NT2/D1 (cell line): ENCODE results near the gene ADK.

ENCODE experiments used
- SUZ12 ChIP-seq: IDR thresholded peaks from 2 replicates; pipeline ENCODE4 v1.6.1; 2011; ENCODE audit not compliant: insufficient read length, insufficient read depth; ENCODE audit errors: extremely low read depth
- YY1 ChIP-seq: IDR thresholded peaks from 2 replicates; pipeline ENCODE4 v1.6.1; 2011; ENCODE audit not compliant: insufficient read length, insufficient read depth
- ZNF274 ChIP-seq: IDR thresholded peaks from 2 replicates; pipeline ENCODE4 v1.6.1; 2011; ENCODE audit warnings: mild to moderate bottlenecking, low read depth, low read length

DNA sequence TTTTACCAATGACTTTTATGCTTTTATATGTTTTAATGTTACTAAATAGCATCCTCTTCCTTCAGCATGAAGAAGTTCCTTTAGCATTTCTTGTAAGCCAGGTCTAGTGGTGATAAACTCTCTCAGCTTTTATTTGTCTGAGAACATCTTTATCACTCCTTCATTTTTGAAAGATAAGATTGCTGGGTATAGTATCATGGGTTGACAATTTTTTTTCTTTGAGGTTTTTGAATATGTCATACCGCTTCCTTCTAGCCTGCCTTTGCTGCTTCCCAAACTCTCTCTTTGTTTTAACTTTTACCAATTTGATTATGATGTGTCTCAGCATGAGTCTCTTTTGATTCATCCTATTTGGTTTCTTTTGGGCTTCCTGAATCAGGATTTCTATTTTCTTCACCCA, 567.2 kb downstream of the ADK start:
- TF ChIP-seq YY1 = no peak
- TF ChIP-seq SUZ12 = no peak
- TF ChIP-seq ZNF274 = no peak
